ENCODE results near the gene SULF2.
"Not testable (repeated sequence)": the region's sequence is repeated elsewhere in the genome, so short reads cannot be mapped to it uniquely, and the experiment has no call there.

SULF2 gene

GRCh38 chr20:47785311-47785853 lies at the start of gene SULF2:
TSS of gene SULF2 (minus strand) at chr20:47785481. CDS start at chr20:47757363, 28,118 bp downstream.
- Histone ChIP-seq H3K27ac (peak within 1 kb of the TSS; percentile 48 to 94 (median 83)), H3K4me3 (peak within 1 kb of the TSS; percentile 51 to 77 (median 62))

- not testable (repeated sequence) for H3K27ac ChIP-seq, H3K4me3 ChIP-seq
Measured at GRCh38 chr20:47831675-47832074, 46.4 kb upstream of the SULF2 start.

GRCh38 chr20:47826716-47827115 lies 41.4 kb upstream of the SULF2 start:
- not testable (repeated sequence) for H3K4me3 ChIP-seq, H3K27ac ChIP-seq

- not testable (repeated sequence) for H3K27ac ChIP-seq, H3K4me3 ChIP-seq
Measured at GRCh38 chr20:47826006-47826405, 40.7 kb upstream of the SULF2 start.

GRCh38 chr20:47825011-47825762 lies 39.9 kb upstream of the SULF2 start:
- Histone ChIP-seq H3K27ac (no peak overlapping the region), H3K4me3 (no peak overlapping the region)

- not testable (repeated sequence) for H3K27ac ChIP-seq, H3K4me3 ChIP-seq
Measured at GRCh38 chr20:47823941-47824340, 38.7 kb upstream of the SULF2 start.

GRCh38 chr20:47821481-47822100 lies 36.3 kb upstream of the SULF2 start:
- Histone ChIP-seq H3K4me3 (no peak overlapping the region), H3K27ac (peak overlapping the region in 4 of 21 experiments; percentile 0 to 74 (median 44))

- no peak overlapping the region for H3K4me3 ChIP-seq
- H3K27ac ChIP-seq, result no peak overlapping the region
Measured at GRCh38 chr20:47818996-47819609, 33.8 kb upstream of the SULF2 start.

- H3K4me3 ChIP-seq, result no peak overlapping the region
- H3K27ac ChIP-seq, result no peak overlapping the region
Measured at GRCh38 chr20:47818466-47818865, 33.2 kb upstream of the SULF2 start.

- Histone ChIP-seq H3K4me3 (no peak overlapping the region), H3K27ac (no peak overlapping the region)
Measured at GRCh38 chr20:47818016-47818415, 32.7 kb upstream of the SULF2 start.

- Histone ChIP-seq H3K27ac (no peak overlapping the region), H3K4me3 (no peak overlapping the region)
Measured at GRCh38 chr20:47817573-47817972, 32.3 kb upstream of the SULF2 start.

GRCh38 chr20:47816487-47817451 lies 31.5 kb upstream of the SULF2 start:
- Histone ChIP-seq H3K27ac (no peak overlapping the region), H3K4me3 (no peak overlapping the region)

- Histone ChIP-seq H3K4me3 (no peak overlapping the region), H3K27ac (no peak overlapping the region)
Measured at GRCh38 chr20:47815866-47816265, 30.6 kb upstream of the SULF2 start.

- no peak overlapping the region for H3K4me3 ChIP-seq
- H3K27ac ChIP-seq, result no peak overlapping the region
Measured at GRCh38 chr20:47815416-47815806, 30.1 kb upstream of the SULF2 start.

GRCh38 chr20:47814632-47815415 lies 29.5 kb upstream of the SULF2 start:
- Histone ChIP-seq H3K27ac (no peak overlapping the region), H3K4me3 (no peak overlapping the region)

- Histone ChIP-seq H3K27ac (no peak overlapping the region), H3K4me3 (no peak overlapping the region)
Measured at GRCh38 chr20:47810721-47811347, 25.6 kb upstream of the SULF2 start.

- H3K27ac ChIP-seq, result peak overlapping the region in 7 of 21 experiments; percentile 6 to 63 (median 34)
Measured at GRCh38 chr20:47810116-47810677, 24.9 kb upstream of the SULF2 start.

More at GRCh38 chr20:47810116-47810677, 24.9 kb upstream of the SULF2 start:
- H3K4me3 ChIP-seq, result no peak overlapping the region
